ENCODE results near the gene HOXD13.

GRCh38 chr2:176081376-176081836 lies 11.1 kb upstream of the HOXD13 start:
- TF ChIP-seq POLR2A (IDR thresholded peaks at IDR 0.05; ENCODE audit: low read depth, low read length) (no peak), POLR2AphosphoS5 (IDR thresholded peaks at IDR 0.05; ENCODE audit: low read depth, low read length) (no peak)

All from GM12892 (cell line).